Tibial artery (tissue), 4 donors: Measurements from ENCODE around the gene CCDC24.

Source experiments
- DNase-seq, 2 donors: peaks; one replicate each; pipeline ENCODE4 v3.0.0-alpha.2; 2019
- H3K27ac ChIP-seq, 2 donors: fragments of 200-600 bp; sonication (generic) in 1 of 2; 1 replicate in 1 of 2; 2 replicates in 1 of 2; pipeline ENCODE4 v1.5.1; 2018 to 2019; ENCODE audit warnings: mild to moderate bottlenecking in 1 of 2
- H3K27me3 ChIP-seq, 2 donors: fragments of 200-600 bp; sonication (generic) in 1 of 2; one replicate each; pipeline versions ENCODE4 v1.5.1 to v1.6.0; 2016 to 2019
- H3K36me3 ChIP-seq, 3 donors: fragments of 200-600 bp; sonication (generic) in 2 of 3; one replicate each; pipeline ENCODE4 v1.5.1; 2016 to 2019; ENCODE audit warnings: mild to moderate bottlenecking in 2 of 3
- H3K4me1 ChIP-seq, 4 donors: fragments of 200-600 bp; sonication (generic) in 2 of 4; 1 replicate in 3 of 4; 2 replicates in 1 of 4; pipeline ENCODE4 v1.5.1; 2016 to 2019
- H3K4me3 ChIP-seq, 2 donors: fragments of 200-600 bp; sonication (generic) in 1 of 2; 1 replicate in 1 of 2; 2 replicates in 1 of 2; pipeline ENCODE4 v1.5.1; 2018 to 2019; ENCODE audit warnings: mild to moderate bottlenecking in 2 of 2
- H3K9me3 ChIP-seq, 3 donors: fragments of 200-600 bp; sonication (generic) in 1 of 3; one replicate each; pipeline ENCODE4 v1.5.1; 2016 to 2019
- CTCF ChIP-seq, 2 experiments: fragments of 200-600 bp in 1 of 2; fragments of 450-650 bp in 1 of 2; IDR thresholded peaks; one replicate each; pipeline ENCODE4 v1.5.1; 2017 to 2019; ENCODE audit warnings: antibody characterized with exemption in 2 of 2, mild to moderate bottlenecking in 1 of 2, moderate library complexity in 1 of 2
- intact Hi-C: fragments of 100-400 bp; cut with DNase I; formaldehyde crosslinking; loops from one replicate; pipeline ENCODE4 v1.15.0; 2023; ENCODE audit warnings: low total_unique reads

The CCDC24 gene

GRCh38 chr1:43946236-43947060, 45.0 kb upstream of the CCDC24 start, which contains the start of gene IPO13:
Gene IPO13, plus strand, starts transcription at chr1:43946950. Its CDS starts 651 bp downstream, at chr1:43947601.
- peak; percentile 93 to 97 for DNase-seq
- peaks cover 0 to 42% (median 29%) of the 10 kb centered on the region in 4 donors for H3K4me1 ChIP-seq
- peak within 1 kb of the TSS; percentile 89 to 94 for H3K27ac ChIP-seq
- H3K27me3 ChIP-seq, result no peaks in the 10 kb centered on the region
- H3K9me3 ChIP-seq, result no peaks in the 10 kb centered on the region
- peak within 1 kb of the TSS; percentile 73 to 74 for H3K4me3 ChIP-seq
- intact Hi-C loops, result loop anchor here (2.0 to 10.0 kb wide), 2 partner anchors 28 to 88 kb away; partner anchors contain the start of genes ATP6V0B and SLC6A9
- TF ChIP-seq CTCF (IDR thresholded peaks at IDR 0.05), result peak; percentile 53 to 72
- H3K36me3 ChIP-seq, result peaks cover 0 to 18% (median 6%) of the 10 kb centered on the region in 3 donors

- H3K36me3 ChIP-seq, result peaks cover 0 to 18% (median 6%) of the 10 kb centered on the region in 3 donors
- peak overlapping the region; percentile 73 to 74 for H3K4me3 ChIP-seq
- H3K27ac ChIP-seq, result peak overlapping the region; percentile 89 to 94
- no peak for DNase-seq
- H3K27me3 ChIP-seq, result no peaks in the 10 kb centered on the region
- TF ChIP-seq CTCF (IDR thresholded peaks at IDR 0.05), result no peak
- no peaks in the 10 kb centered on the region for H3K9me3 ChIP-seq
- H3K4me1 ChIP-seq, result peaks cover 0 to 42% (median 29%) of the 10 kb centered on the region in 4 donors
- intact Hi-C loops, result loop anchor here (2.0 to 10.0 kb wide), 2 partner anchors 28 to 88 kb away; partner anchors contain the start of genes ATP6V0B and SLC6A9
These were observed 44.1 kb upstream of the CCDC24 start for GRCh38 chr1:43947061-43947873.

- H3K4me3 ChIP-seq, result peak overlapping the region; percentile 73 to 74
These were observed 43.4 kb upstream of the CCDC24 start for GRCh38 chr1:43947874-43948437.

GRCh38 chr1:43949678-43950077, 41.7 kb upstream of the CCDC24 start:
- DNase-seq, result no peak
- intact Hi-C loops, result loop anchor here (2.0 to 10.0 kb wide), 2 partner anchors 17 to 85 kb away; partner anchors contain the start of gene SLC6A9
- H3K27ac ChIP-seq, result no peak overlapping the region
- H3K4me1 ChIP-seq, result peaks cover 0 to 37% (median 29%) of the 10 kb centered on the region in 4 donors
- peaks cover 0 to 18% (median 6%) of the 10 kb centered on the region in 3 donors for H3K36me3 ChIP-seq
- H3K4me3 ChIP-seq, result no peak overlapping the region
- no peak for TF ChIP-seq CTCF (IDR thresholded peaks at IDR 0.05)
- H3K9me3 ChIP-seq, result no peaks in the 10 kb centered on the region
- H3K27me3 ChIP-seq, result no peaks in the 10 kb centered on the region

More at GRCh38 chr1:43947874-43948437, 43.4 kb upstream of the CCDC24 start:
- H3K27me3 ChIP-seq, result no peaks in the 10 kb centered on the region
- intact Hi-C loops, result loop anchor here (2.0 to 10.0 kb wide), 3 partner anchors 19 to 87 kb away; partner anchors contain the start of genes ATP6V0B and SLC6A9
- H3K4me1 ChIP-seq, result peaks cover 0 to 42% (median 29%) of the 10 kb centered on the region in 4 donors
- no peak for TF ChIP-seq CTCF (IDR thresholded peaks at IDR 0.05)
- no peak for DNase-seq
- H3K36me3 ChIP-seq, result peaks cover 0 to 18% (median 6%) of the 10 kb centered on the region in 3 donors
- H3K9me3 ChIP-seq, result no peaks in the 10 kb centered on the region
- peak overlapping the region in 1 of 2 donors; percentile 94 for H3K27ac ChIP-seq
